ENCODE measurements around the gene MMP25. TPM values are rescaled to one million over a fixed set of nuclear protein-coding genes. Genes with fewer than 3 reads are reported as not detected.
"Not testable (repeated sequence)": the region's sequence is repeated elsewhere in the genome, so short reads cannot be mapped to it uniquely, and the experiment has no call there.

The MMP25 gene
- total RNA-seq, 1 donor from 2014 or later, result 0.89 TPM

DNA sequence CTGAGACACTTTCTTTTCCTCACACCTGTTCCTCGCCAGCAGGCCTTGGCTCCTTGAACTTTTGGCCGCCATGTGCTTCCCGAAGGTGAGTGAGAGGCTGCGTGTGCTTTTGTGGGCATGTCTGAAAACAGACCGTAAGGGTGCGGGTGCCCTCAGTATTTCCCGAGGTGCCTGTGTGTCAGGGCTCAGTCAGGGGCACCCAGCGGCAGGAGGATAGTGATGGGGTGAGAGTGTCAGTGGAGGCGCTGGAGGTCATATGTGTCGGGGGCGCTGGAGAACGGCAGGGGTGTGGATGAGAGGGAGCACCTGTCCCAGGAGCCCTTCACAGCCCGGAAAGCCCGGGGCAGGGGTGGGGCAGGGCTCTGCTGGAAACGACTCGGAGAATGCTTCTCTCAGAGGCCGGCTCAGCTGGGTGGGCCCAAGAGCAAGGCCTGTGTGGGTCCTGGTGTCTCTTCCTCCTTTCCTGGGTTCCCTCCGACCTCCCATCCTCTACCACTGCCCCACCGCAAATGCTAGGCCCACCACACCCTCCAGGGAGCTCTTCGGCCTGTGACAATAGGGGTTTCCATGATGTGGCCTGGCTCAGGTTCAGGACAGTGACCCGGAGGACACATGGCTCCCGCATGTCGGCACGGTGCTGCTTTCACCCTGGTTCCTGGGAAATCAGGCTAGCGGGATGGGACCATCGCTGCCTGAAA lies 19.5 kb downstream of the MMP25 start:
- peak overlapping the region; percentile 66 for H3K4me2 ChIP-seq (ENCODE audit: low read length)
- FAIRE-seq, result no peak
- no peak overlapping the region for H3K27ac Mint-ChIP-seq (ENCODE audit: unreplicated experiment)

DNA sequence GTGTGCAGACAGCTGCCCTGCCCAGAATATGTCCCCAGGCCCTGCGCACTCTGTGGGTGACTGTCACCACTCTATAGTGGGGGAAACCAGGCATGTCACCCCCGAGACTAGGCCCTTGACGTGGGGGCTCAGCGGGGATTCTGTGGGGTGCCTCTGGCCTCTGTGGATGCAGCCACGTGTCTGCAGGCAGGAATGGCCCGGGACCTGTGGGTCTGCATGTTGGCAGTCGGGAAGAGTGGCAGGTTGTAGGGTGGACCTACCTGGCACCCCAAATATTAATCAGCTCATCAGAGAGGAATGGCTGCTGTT lies 20.0 kb downstream of the MMP25 start:
- Histone ChIP-seq H3K27ac (ENCODE audit: low read depth, low read length) (no peak overlapping the region), H4K20me1 (ENCODE audit: insufficient read depth, low read length) (no peaks in the 10 kb centered on the region), H3K4me1 (ENCODE audit: insufficient read depth, low read length) (peaks cover 6% of the 10 kb centered on the region), H2AFZ (ENCODE audit: low read depth, low read length) (no peak overlapping the region), H3K4me2 (ENCODE audit: low read length) (peak overlapping the region; percentile 66), H3K36me3 (ENCODE audit: insufficient read depth, low read length) (no peaks in the 10 kb centered on the region), H3K9ac (ENCODE audit: low read length) (no peak overlapping the region), H3K4me3 (ENCODE audit: insufficient read depth, low read depth, low read length) (no peak overlapping the region), H3K27me3 (ENCODE audit: insufficient read depth, low read length) (peaks cover 2% of the 10 kb centered on the region), H3K79me2 (ENCODE audit: insufficient read depth, low read length) (no peaks in the 10 kb centered on the region), H3K9me3 (ENCODE audit: insufficient read depth, low read depth, low read length) (no peaks in the 10 kb centered on the region)
- Mint-ChIP-seq H3K27ac (ENCODE audit: unreplicated experiment) (no peak overlapping the region), H3K27me3 (ENCODE audit: low read depth, unreplicated experiment) (peaks cover 5% of the 10 kb centered on the region), H3K36me3 (ENCODE audit: low read depth, unreplicated experiment) (peaks cover 6% of the 10 kb centered on the region), H3K9me3 (ENCODE audit: unreplicated experiment) (peaks cover 3% of the 10 kb centered on the region), H3K4me1 (ENCODE audit: low read depth, unreplicated experiment) (peaks cover 8% of the 10 kb centered on the region), H3K4me3 (ENCODE audit: unreplicated experiment) (no peak overlapping the region)
- no peak for DNase-seq (ENCODE audit: low read depth)
- no peak for FAIRE-seq
- TF ChIP-seq EZH2 (IDR thresholded peaks at IDR 0.05; ENCODE audit: insufficient read depth, low read length), result no peak
- TF ChIP-seq, protein P1, sequence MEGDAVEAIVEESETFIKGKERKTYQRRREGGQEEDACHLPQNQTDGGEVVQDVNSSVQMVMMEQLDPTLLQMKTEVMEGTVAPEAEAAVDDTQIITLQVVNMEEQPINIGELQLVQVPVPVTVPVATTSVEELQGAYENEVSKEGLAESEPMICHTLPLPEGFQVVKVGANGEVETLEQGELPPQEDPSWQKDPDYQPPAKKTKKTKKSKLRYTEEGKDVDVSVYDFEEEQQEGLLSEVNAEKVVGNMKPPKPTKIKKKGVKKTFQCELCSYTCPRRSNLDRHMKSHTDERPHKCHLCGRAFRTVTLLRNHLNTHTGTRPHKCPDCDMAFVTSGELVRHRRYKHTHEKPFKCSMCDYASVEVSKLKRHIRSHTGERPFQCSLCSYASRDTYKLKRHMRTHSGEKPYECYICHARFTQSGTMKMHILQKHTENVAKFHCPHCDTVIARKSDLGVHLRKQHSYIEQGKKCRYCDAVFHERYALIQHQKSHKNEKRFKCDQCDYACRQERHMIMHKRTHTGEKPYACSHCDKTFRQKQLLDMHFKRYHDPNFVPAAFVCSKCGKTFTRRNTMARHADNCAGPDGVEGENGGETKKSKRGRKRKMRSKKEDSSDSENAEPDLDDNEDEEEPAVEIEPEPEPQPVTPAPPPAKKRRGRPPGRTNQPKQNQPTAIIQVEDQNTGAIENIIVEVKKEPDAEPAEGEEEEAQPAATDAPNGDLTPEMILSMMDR (IDR thresholded peaks at IDR 0.05; ENCODE audit: insufficient read depth, low read depth, low read length), result no peak

More for the DNA sequence above, 19.5 kb downstream of the MMP25 start:
- peaks cover 8% of the 10 kb centered on the region for H3K4me1 Mint-ChIP-seq (ENCODE audit: low read depth, unreplicated experiment)
- H3K9me3 Mint-ChIP-seq (ENCODE audit: unreplicated experiment), result peaks cover 3% of the 10 kb centered on the region
- peaks cover 5% of the 10 kb centered on the region for H3K27me3 Mint-ChIP-seq (ENCODE audit: low read depth, unreplicated experiment)
- no peak for DNase-seq (ENCODE audit: low read depth)
- no peaks in the 10 kb centered on the region for H4K20me1 ChIP-seq (ENCODE audit: insufficient read depth, low read length)
- no peak for TF ChIP-seq EZH2 (IDR thresholded peaks at IDR 0.05; ENCODE audit: insufficient read depth, low read length)
- TF ChIP-seq, protein P1 (IDR thresholded peaks at IDR 0.05; ENCODE audit: insufficient read depth, low read depth, low read length), result no peak
- H3K79me2 ChIP-seq (ENCODE audit: insufficient read depth, low read length), result no peaks in the 10 kb centered on the region
- peak overlapping the region; percentile 34 for H3K4me3 Mint-ChIP-seq (ENCODE audit: unreplicated experiment)
- no peak overlapping the region for H3K4me3 ChIP-seq (ENCODE audit: insufficient read depth, low read depth, low read length)
- no peaks in the 10 kb centered on the region for H3K36me3 ChIP-seq (ENCODE audit: insufficient read depth, low read length)
- H3K9me3 ChIP-seq (ENCODE audit: insufficient read depth, low read depth, low read length), result no peaks in the 10 kb centered on the region
- H3K9ac ChIP-seq (ENCODE audit: low read length), result peak overlapping the region; percentile 68
- peak overlapping the region; percentile 72 for H2AFZ ChIP-seq (ENCODE audit: low read depth, low read length)
- peaks cover 3% of the 10 kb centered on the region for H3K36me3 Mint-ChIP-seq (ENCODE audit: low read depth, unreplicated experiment)
- H3K27ac ChIP-seq (ENCODE audit: low read depth, low read length), result no peak overlapping the region
- H3K4me1 ChIP-seq (ENCODE audit: insufficient read depth, low read length), result peaks cover 6% of the 10 kb centered on the region
- peaks cover 2% of the 10 kb centered on the region for H3K27me3 ChIP-seq (ENCODE audit: insufficient read depth, low read length)

DNA sequence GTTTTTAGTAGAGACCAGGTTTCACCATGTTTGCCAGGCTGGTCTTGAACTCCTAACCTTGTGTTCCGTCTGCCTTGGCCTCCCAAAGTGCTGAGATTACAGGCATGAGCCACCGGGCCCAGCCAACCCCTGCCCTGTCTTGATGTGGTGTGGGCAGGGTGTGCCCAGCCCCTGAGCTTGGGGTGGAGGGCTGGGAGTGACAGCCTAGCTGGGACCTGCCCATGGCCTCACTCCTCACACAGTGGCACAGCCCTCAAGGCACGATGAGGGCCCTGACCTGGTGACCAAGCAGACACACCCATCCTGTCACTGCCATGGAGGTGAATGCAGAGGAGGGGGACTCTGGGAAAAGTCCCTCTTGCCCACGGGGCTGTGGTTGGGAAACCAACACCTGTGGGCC lies 22.1 kb downstream of the MMP25 start:
- H3K36me3 Mint-ChIP-seq (ENCODE audit: low read depth, unreplicated experiment), result peaks cover 6% of the 10 kb centered on the region
- H3K9me3 Mint-ChIP-seq (ENCODE audit: unreplicated experiment), result peaks cover 3% of the 10 kb centered on the region
- Histone ChIP-seq H3K36me3 (ENCODE audit: insufficient read depth, low read length) (no peaks in the 10 kb centered on the region), H4K20me1 (ENCODE audit: insufficient read depth, low read length) (no peaks in the 10 kb centered on the region), H3K27ac (ENCODE audit: low read depth, low read length) (no peak overlapping the region), H3K4me1 (ENCODE audit: insufficient read depth, low read length) (peaks cover 6% of the 10 kb centered on the region), H3K9me3 (ENCODE audit: insufficient read depth, low read depth, low read length) (no peaks in the 10 kb centered on the region), H2AFZ (ENCODE audit: low read depth, low read length) (no peak overlapping the region), H3K79me2 (ENCODE audit: insufficient read depth, low read length) (no peaks in the 10 kb centered on the region), H3K27me3 (ENCODE audit: insufficient read depth, low read length) (peaks cover 2% of the 10 kb centered on the region), H3K4me2 (ENCODE audit: low read length) (no peak overlapping the region), H3K9ac (ENCODE audit: low read length) (no peak overlapping the region), H3K4me3 (ENCODE audit: insufficient read depth, low read depth, low read length) (no peak overlapping the region)
- FAIRE-seq, result no peak
- no peak overlapping the region for H3K4me3 Mint-ChIP-seq (ENCODE audit: unreplicated experiment)
- H3K27ac Mint-ChIP-seq (ENCODE audit: unreplicated experiment), result no peak overlapping the region
- peaks cover 8% of the 10 kb centered on the region for H3K4me1 Mint-ChIP-seq (ENCODE audit: low read depth, unreplicated experiment)
- DNase-seq (ENCODE audit: low read depth), result no peak
- no peak for TF ChIP-seq EZH2 (IDR thresholded peaks at IDR 0.05; ENCODE audit: insufficient read depth, low read length)
- H3K27me3 Mint-ChIP-seq (ENCODE audit: low read depth, unreplicated experiment), result peaks cover 14% of the 10 kb centered on the region

DNA sequence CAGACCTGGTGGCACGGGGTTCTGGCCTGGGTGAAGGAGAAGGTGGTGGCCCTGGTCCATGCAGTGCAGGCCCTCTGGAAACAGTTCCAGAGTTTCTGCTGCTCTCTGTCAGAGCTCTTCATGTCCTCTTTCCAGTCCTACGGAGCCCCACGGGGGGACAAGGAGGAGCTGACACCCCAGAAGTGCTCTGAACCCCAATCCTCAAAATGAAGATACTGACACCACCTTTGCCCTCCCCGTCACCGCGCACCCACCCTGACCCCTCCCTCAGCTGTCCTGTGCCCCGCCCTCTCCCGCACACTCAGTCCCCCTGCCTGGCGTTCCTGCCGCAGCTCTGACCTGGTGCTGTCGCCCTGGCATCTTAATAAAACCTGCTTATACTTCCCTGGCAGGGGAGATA lies 22.8 kb downstream of the MMP25 start:
- H3K4me3 Mint-ChIP-seq (ENCODE audit: unreplicated experiment); H3K9ac ChIP-seq (ENCODE audit: low read length); H3K9me3 ChIP-seq (ENCODE audit: insufficient read depth, low read depth, low read length); H3K27me3 ChIP-seq (ENCODE audit: insufficient read depth, low read length); H3K9me3 Mint-ChIP-seq (ENCODE audit: unreplicated experiment); H3K36me3 ChIP-seq (ENCODE audit: insufficient read depth, low read length); H4K20me1 ChIP-seq (ENCODE audit: insufficient read depth, low read length); H3K4me1 Mint-ChIP-seq (ENCODE audit: low read depth, unreplicated experiment); H3K79me2 ChIP-seq (ENCODE audit: insufficient read depth, low read length); DNase-seq (ENCODE audit: low read depth); H3K4me2 ChIP-seq (ENCODE audit: low read length); H2AFZ ChIP-seq (ENCODE audit: low read depth, low read length); H3K4me3 ChIP-seq (ENCODE audit: insufficient read depth, low read depth, low read length); H3K36me3 Mint-ChIP-seq (ENCODE audit: low read depth, unreplicated experiment); H3K27ac ChIP-seq (ENCODE audit: low read depth, low read length); H3K27ac Mint-ChIP-seq (ENCODE audit: unreplicated experiment); FAIRE-seq; H3K4me1 ChIP-seq (ENCODE audit: insufficient read depth, low read length): not testable (repeated sequence)
- peaks cover 21% of the 10 kb centered on the region for H3K27me3 Mint-ChIP-seq (ENCODE audit: low read depth, unreplicated experiment)
